Activated T-helper 2 cell treated with anti-CD3 and anti-CD28 coated beads, Interferon-gamma antibody, Interleukin-2, Interleukin-4, amounts not matched to agents 10 μg/mL and 5 μg/mL and 100 μg/mL, durations not matched to agents 14 hours and 24 hours and 36 hours (primary cell): ENCODE results near the gene ARHGAP32. TPM values are rescaled to one million over a fixed set of nuclear protein-coding genes. Genes with fewer than 3 reads are reported as not detected.

Experiments
- DNase-seq: peaks from one replicate; pipeline ENCODE4 v3.0.0; 2021; ENCODE audit warnings: low spot score
- H3K27ac Mint-ChIP-seq: one replicate; pipeline ENCODE4 v1.8.0; 2021; ENCODE audit warnings: mixed read lengths
- H3K27me3 Mint-ChIP-seq: one replicate; pipeline ENCODE4 v1.8.0; 2021; ENCODE audit warnings: low read depth, mixed read lengths
- H3K36me3 Mint-ChIP-seq: one replicate; pipeline ENCODE4 v1.8.0; 2021; ENCODE audit warnings: low read depth, mixed read lengths
- H3K4me1 Mint-ChIP-seq: one replicate; pipeline ENCODE4 v1.8.0; 2021; ENCODE audit warnings: low read depth, mixed read lengths
- H3K4me3 Mint-ChIP-seq: one replicate; pipeline ENCODE4 v1.8.0; 2021; ENCODE audit warnings: low read depth, mild to moderate bottlenecking, moderate library complexity, mixed read lengths
- H3K9me3 Mint-ChIP-seq: one replicate; pipeline ENCODE4 v1.8.0; 2021; ENCODE audit warnings: mixed read lengths
- intact Hi-C: fragments of 100-400 bp; cut with micrococcal nuclease; formaldehyde crosslinking; loops from one replicate; pipeline ENCODE4 v1.15.1; 2023
- total RNA-seq: library from RNA; stranded (reverse); gene quantifications from 2 replicates; pipeline ENCODE4 v1.2.3, GENCODE V29; 2022

Gene ARHGAP32
- total RNA-seq, 1 donor from 2014 or later: 4.6 TPM

DNA sequence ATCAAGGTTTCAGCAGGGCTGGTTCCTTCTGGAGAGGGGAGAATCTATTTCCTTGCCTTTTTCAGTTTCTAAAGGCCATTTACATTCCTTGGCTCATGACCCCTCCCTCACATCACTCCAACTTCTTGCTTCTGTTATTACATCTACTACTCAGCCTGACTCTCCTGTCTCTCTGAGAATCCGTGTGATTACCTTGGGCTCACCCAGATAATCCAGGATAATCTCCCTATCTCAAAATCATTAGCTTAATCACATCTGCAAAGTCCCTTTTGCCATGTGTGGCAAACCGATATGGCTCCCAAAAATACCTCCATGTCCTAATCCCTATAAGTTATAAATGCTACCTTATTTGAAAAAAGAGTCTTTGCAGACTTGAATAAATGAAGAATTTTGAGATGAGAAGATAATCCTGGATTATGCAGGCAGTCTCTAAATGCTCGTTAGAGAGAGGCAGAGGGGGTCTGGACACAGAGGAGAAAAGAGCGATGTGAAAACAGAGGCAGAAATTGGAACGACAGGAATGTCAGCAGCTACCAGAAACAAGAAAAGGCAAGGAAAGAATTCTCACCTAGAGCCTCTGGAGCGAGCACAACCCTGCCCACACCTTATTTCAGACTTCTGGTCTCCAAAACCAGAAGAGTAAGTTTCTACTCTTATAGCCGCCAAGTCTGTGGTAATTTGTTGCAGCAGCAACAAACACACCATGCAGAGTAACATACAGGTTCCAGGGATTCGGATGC lies 23.6 kb upstream of the ARHGAP32 start:
- DNase-seq: no peak
- Mint-ChIP-seq H3K9me3 (no peaks in the 10 kb centered on the region), H3K4me1 (peaks cover 3% of the 10 kb centered on the region), H3K27ac (no peak overlapping the region), H3K27me3 (peaks cover 8% of the 10 kb centered on the region), H3K36me3 (no peaks in the 10 kb centered on the region), H3K4me3 (no peak overlapping the region)
- intact Hi-C loops: no loop called here

DNA sequence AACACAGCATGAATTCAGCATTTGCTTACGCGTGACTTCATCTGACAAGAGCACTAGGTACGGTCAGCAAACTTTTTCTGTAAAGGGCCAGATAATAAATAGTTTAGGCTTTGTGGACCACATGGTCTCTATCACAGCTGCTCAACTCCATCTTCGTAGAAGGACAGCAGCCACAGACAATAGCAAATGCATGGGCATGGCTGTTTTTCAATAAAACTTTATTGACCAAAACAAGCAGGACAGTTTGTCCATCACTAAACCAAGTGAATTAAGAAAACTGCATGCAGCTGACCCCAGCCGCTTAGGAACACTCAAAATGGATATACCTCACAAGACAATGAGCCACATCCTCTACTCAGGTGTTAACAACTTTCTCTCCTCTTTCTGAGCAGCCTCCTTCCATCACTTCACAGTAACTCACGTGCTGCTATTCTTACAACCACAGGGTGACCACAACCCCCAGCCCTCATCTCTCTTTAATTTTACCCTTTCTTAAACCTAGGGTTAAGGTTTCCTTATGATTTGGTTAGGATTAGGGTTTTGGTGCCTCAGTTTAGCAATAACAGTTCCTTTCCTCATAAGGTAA lies 22.7 kb upstream of the ARHGAP32 start:
- H3K9me3 Mint-ChIP-seq: no peaks in the 10 kb centered on the region
- no peak for DNase-seq
- no peaks in the 10 kb centered on the region for H3K36me3 Mint-ChIP-seq
- intact Hi-C loops: no loop called here
- peaks cover 3% of the 10 kb centered on the region for H3K4me1 Mint-ChIP-seq
- H3K27ac Mint-ChIP-seq: no peak overlapping the region
- peaks cover 6% of the 10 kb centered on the region for H3K27me3 Mint-ChIP-seq
- no peak overlapping the region for H3K4me3 Mint-ChIP-seq

DNA sequence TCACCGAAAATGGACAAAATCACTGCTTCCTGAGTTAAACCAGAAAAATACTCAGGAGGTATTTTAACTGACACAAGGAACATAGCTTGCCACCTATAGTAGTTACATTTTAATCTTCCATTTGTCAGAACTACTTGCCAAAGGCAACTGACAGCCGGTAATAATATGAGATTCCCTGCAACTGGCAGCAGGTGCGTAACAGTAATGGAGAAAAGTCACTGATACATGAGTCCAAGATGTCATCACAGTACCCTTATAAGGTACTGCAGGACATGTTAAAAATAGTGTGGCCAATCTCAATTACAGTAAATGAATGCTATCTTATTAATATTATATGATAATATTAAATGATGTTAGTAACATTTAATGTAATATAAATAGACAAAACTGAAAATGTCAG lies 21.1 kb upstream of the ARHGAP32 start:
- Mint-ChIP-seq H3K9me3 (no peaks in the 10 kb centered on the region), H3K27me3 (peaks cover 2% of the 10 kb centered on the region), H3K36me3 (no peaks in the 10 kb centered on the region), H3K27ac (no peak overlapping the region), H3K4me3 (no peak overlapping the region), H3K4me1 (peaks cover 3% of the 10 kb centered on the region)
- intact Hi-C loops: no loop called here
- no peak for DNase-seq

- H3K9me3 Mint-ChIP-seq: peaks cover 4% of the 10 kb centered on the region
- intact Hi-C loops: no loop called here
- H3K27me3 Mint-ChIP-seq: peaks cover 4% of the 10 kb centered on the region
- no peak overlapping the region for H3K27ac Mint-ChIP-seq
- peaks cover 3% of the 10 kb centered on the region for H3K4me1 Mint-ChIP-seq
- H3K4me3 Mint-ChIP-seq: no peak overlapping the region
- no peaks in the 10 kb centered on the region for H3K36me3 Mint-ChIP-seq
- DNase-seq: no peak
Measured at GRCh38 chr11:129211397-129211796, 19.3 kb upstream of the ARHGAP32 start.

DNA sequence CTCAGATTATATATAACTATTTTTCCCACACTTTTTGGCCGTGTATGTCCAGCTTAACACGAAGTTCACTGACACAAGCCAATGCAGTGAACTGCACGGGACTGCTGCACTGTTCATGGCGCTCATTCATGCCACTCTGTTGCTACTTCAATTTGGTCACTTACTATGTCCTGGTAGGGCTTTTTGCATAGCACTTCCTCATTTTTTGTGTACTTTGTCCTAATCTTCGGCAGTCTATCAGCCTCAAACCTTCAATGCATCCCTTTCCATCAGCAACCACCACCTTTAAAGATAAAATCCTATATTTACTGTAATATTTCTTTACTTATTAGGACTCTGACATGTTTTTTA lies 18.7 kb upstream of the ARHGAP32 start:
- H3K27me3 Mint-ChIP-seq: peaks cover 4% of the 10 kb centered on the region
- peaks cover 4% of the 10 kb centered on the region for H3K9me3 Mint-ChIP-seq
- no peak overlapping the region for H3K4me3 Mint-ChIP-seq
- intact Hi-C loops: no loop called here
- H3K4me1 Mint-ChIP-seq: peaks cover 3% of the 10 kb centered on the region
- H3K27ac Mint-ChIP-seq: no peak overlapping the region
- H3K36me3 Mint-ChIP-seq: no peaks in the 10 kb centered on the region
- DNase-seq: no peak

GRCh38 chr11:129209891-129210830 lies 18.0 kb upstream of the ARHGAP32 start:
- no peak overlapping the region for H3K4me3 Mint-ChIP-seq
- DNase-seq: no peak
- peaks cover 4% of the 10 kb centered on the region for H3K27me3 Mint-ChIP-seq
- intact Hi-C loops: no loop called here
- no peak overlapping the region for H3K27ac Mint-ChIP-seq
- H3K36me3 Mint-ChIP-seq: no peaks in the 10 kb centered on the region
- H3K4me1 Mint-ChIP-seq: peaks cover 3% of the 10 kb centered on the region
- peaks cover 4% of the 10 kb centered on the region for H3K9me3 Mint-ChIP-seq

- intact Hi-C loops: no loop called here
- peaks cover 4% of the 10 kb centered on the region for H3K9me3 Mint-ChIP-seq
- H3K27ac Mint-ChIP-seq: no peak overlapping the region
- no peak overlapping the region for H3K4me3 Mint-ChIP-seq
- H3K4me1 Mint-ChIP-seq: no peaks in the 10 kb centered on the region
- no peak for DNase-seq
- no peaks in the 10 kb centered on the region for H3K36me3 Mint-ChIP-seq
- peaks cover 6% of the 10 kb centered on the region for H3K27me3 Mint-ChIP-seq
Measured at GRCh38 chr11:129208863-129209262, 16.7 kb upstream of the ARHGAP32 start.

- Mint-ChIP-seq H3K27me3 (peaks cover 4% of the 10 kb centered on the region), H3K36me3 (no peaks in the 10 kb centered on the region), H3K9me3 (peaks cover 16% of the 10 kb centered on the region), H3K4me3 (no peak overlapping the region), H3K27ac (no peak overlapping the region), H3K4me1 (no peaks in the 10 kb centered on the region)
- DNase-seq: no peak
- intact Hi-C loops: no loop called here
Measured at GRCh38 chr11:129204150-129204838, 12.2 kb upstream of the ARHGAP32 start.

DNA sequence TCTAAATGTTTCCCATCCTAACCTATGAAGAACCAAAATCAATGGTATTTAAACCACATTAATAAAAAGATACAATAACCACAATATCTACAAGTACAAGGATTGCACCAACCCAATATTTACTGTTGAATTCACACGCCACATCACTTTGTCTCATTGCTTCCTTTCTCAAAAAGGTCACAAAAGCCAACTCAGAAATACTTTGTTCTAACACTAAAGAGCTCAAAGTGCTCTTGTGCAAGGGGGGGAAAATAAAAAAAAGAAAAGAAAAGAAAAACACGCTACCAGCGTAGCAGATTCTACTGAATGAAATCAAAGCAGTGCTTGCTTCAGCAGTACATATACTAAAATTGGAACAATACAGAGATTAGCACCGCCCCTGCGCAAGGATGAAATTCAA lies 10.5 kb upstream of the ARHGAP32 start:
- no peak overlapping the region for H3K27ac Mint-ChIP-seq
- H3K9me3 Mint-ChIP-seq: peaks cover 26% of the 10 kb centered on the region
- DNase-seq: no peak
- no peaks in the 10 kb centered on the region for H3K4me1 Mint-ChIP-seq
- intact Hi-C loops: no loop called here
- H3K36me3 Mint-ChIP-seq: no peaks in the 10 kb centered on the region
- no peak overlapping the region for H3K4me3 Mint-ChIP-seq
- H3K27me3 Mint-ChIP-seq: peaks cover 2% of the 10 kb centered on the region

DNA sequence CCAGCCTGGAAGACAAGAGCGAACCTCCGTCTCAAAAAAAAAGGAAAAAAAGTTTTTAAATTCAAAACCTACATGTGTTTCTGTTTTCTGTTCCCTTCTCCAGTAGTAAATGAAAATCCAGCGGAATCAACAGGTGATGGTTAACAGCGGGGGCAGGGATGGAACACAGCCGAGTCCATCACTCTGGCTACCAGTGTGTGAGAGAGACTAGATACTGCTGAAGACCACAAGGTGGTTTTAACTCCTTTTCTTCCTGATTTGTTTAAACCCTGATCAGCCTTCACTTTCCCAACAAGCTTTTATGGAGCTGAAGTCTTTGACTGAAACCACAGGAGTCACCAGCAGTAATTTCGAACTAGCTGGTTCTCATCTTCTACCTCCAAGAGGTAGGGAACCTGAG lies 3.6 kb upstream of the ARHGAP32 start:
- no peaks in the 10 kb centered on the region for H3K4me1 Mint-ChIP-seq
- H3K4me3 Mint-ChIP-seq: no peak overlapping the region
- intact Hi-C loops: no loop called here
- no peak for DNase-seq
- H3K27me3 Mint-ChIP-seq: no peaks in the 10 kb centered on the region
- H3K27ac Mint-ChIP-seq: no peak overlapping the region
- H3K36me3 Mint-ChIP-seq: no peaks in the 10 kb centered on the region
- H3K9me3 Mint-ChIP-seq: peaks cover 22% of the 10 kb centered on the region

DNA sequence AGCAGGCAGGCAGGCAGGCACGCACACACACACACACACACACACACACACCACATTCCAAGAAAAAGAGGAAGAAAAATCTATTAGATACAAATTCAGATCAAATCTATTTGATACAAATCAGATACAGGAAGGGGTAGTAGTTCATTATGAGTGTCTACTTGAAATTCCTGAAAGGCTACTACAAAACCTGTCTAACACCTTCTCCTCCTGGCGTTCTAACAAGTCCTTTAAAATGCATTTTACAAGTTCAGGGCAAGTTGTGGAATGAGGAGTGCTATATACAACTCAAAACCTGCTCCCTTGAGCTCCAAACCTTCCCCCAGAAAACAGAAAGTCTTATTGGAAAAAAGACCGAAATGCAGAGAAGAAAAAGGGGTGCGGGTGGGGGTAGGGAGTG lies 476 bp downstream of the ARHGAP32 start:
- H3K27me3 Mint-ChIP-seq: no peaks in the 10 kb centered on the region
- DNase-seq: no peak
- H3K9me3 Mint-ChIP-seq: no peaks in the 10 kb centered on the region
- no peaks in the 10 kb centered on the region for H3K36me3 Mint-ChIP-seq
- intact Hi-C loops: no loop called here
- H3K4me3 Mint-ChIP-seq: no peak overlapping the region
- no peaks in the 10 kb centered on the region for H3K4me1 Mint-ChIP-seq
- no peak overlapping the region for H3K27ac Mint-ChIP-seq

DNA sequence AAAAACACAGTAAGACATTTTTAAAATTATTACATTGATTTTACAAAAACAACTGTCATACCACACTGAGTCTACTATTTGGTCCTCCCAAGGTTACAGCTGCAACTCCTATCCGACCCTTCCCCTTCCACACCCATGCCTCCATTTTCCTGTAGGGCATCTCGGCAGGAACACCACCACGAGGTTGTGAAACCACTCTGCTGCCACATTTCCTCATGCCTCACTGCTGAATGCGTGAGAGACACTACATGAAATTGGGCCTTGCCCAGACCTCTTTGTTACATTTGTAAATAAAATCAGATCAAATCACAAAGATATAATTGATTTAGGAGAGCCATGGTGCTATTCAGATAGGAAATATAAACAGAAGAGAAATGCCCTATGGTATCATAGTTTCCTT lies 2.0 kb downstream of the ARHGAP32 start:
- Mint-ChIP-seq H3K9me3 (no peaks in the 10 kb centered on the region), H3K27ac (no peak overlapping the region), H3K4me1 (no peaks in the 10 kb centered on the region), H3K27me3 (no peaks in the 10 kb centered on the region), H3K4me3 (no peak overlapping the region), H3K36me3 (no peaks in the 10 kb centered on the region)
- DNase-seq: no peak
- intact Hi-C loops: no loop called here
